GM13977 (cell line): ENCODE data around the gene PAOX.
"Not testable (repeated sequence)": the region's sequence is repeated elsewhere in the genome, so short reads cannot be mapped to it uniquely, and the experiment has no call there.

Source experiments
- DNase-seq: peaks from one replicate; pipeline ENCODE4 v3.0.0; 2012; ENCODE audit warnings: low spot score
- in situ Hi-C: fragments of 300-500 bp; cut with MboI; formaldehyde crosslinking; loops from one replicate; pipeline ENCODE4 v1.12.0; 2022; ENCODE audit warnings: low sequenced_read_pairs, low pct_unique_long_range_greater_than_20kb, mixed read lengths, inconsistent platforms; ENCODE audit not compliant: unreplicated experiment
- TF ChIP-seq, protein P1 (sequence below): IDR thresholded peaks from 2 replicates; pipeline ENCODE4 v1.5.1; 2012; ENCODE audit warnings: mild to moderate bottlenecking, control low read depth; ENCODE audit not compliant: insufficient read depth; ENCODE audit errors: extremely low read depth, missing control alignments

PAOX gene

DNA sequence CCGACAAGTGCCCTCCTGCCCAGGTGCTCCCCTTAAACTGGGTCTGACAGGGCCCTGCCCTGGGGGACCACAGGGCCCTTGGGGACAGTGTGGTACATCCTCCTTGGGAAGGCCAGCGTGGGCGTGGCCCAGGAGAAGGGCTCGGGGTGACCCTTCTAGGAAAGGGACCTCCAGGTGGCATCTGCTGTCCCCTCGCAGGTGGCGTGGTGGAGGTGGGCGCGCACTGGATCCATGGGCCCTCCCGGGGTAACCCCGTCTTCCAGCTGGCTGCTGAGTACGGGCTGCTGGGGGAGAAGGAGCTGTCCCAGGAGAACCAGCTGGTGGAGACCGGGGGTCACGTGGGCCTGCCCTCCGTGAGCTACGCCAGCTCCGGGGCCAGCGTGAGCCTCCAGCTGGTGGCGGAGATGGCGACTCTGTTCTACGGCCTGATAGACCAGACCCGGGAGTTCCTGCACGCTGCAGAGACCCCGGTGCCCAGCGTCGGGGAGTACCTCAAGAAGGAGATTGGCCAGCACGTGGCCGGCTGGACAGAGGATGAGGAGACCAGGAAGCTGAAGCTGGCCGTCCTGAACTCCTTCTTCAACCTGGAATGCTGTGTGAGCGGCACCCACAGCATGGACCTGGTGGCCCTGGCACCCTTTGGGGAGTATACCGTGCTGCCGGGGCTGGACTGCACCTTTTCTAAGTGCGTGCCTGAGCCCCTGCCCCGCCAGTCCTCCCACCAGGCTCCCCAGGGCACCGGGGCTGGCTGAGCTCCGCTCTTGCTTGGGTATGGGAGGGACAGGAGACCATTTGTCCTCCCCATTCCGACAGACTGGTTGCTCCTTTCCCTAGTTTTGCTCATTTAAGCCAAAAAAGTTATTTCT lies 972 bp downstream of the PAOX start:
- TF ChIP-seq, protein P1, sequence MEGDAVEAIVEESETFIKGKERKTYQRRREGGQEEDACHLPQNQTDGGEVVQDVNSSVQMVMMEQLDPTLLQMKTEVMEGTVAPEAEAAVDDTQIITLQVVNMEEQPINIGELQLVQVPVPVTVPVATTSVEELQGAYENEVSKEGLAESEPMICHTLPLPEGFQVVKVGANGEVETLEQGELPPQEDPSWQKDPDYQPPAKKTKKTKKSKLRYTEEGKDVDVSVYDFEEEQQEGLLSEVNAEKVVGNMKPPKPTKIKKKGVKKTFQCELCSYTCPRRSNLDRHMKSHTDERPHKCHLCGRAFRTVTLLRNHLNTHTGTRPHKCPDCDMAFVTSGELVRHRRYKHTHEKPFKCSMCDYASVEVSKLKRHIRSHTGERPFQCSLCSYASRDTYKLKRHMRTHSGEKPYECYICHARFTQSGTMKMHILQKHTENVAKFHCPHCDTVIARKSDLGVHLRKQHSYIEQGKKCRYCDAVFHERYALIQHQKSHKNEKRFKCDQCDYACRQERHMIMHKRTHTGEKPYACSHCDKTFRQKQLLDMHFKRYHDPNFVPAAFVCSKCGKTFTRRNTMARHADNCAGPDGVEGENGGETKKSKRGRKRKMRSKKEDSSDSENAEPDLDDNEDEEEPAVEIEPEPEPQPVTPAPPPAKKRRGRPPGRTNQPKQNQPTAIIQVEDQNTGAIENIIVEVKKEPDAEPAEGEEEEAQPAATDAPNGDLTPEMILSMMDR = no peak
- DNase-seq = no peak
- in situ Hi-C loops = no loop called here

DNA sequence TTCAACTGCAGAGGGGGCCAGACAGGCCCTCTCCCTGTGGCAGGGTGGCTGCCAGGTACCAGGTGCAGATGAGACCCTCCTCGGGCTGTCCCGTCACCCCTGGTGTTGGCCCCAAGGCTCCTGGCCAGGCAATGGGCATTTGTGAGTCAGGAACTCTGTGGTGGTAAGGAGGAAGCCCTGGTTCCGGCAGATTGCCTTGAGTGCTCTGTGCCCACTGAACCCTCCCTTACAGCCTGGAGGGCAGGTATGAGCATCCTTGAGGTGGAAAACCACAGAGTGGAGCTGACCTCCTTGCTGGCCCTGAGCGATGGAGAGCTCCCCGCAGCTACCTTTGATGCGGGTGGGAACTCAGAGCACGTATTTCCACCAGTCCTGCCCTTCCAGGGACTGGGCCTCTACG lies 2.0 kb downstream of the PAOX start:
- no peak for DNase-seq
- TF ChIP-seq, protein P1 = no peak
- in situ Hi-C loops = no loop called here

DNA sequence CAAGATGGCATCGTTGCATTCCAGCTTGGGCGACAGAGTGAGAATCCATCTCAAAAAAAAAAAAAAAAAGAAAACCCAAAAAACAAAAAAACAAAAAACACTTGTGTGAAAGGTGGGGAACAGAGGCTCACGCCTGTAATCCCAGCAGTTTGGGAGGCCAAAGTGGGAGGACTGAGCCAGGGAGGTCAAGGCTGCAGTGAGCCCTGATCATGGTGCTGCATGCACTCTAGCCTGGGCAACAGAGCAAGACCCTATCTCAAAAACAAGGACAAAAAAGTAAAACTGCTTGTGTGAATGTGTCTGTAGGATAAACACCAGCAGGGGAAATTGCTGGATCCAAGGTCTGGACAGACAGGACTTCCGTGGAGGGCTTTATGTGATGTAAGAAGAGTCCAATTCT lies 4.5 kb downstream of the PAOX start:
- in situ Hi-C loops = no loop called here
- no peak for DNase-seq
- TF ChIP-seq, protein P1 = no peak

DNA sequence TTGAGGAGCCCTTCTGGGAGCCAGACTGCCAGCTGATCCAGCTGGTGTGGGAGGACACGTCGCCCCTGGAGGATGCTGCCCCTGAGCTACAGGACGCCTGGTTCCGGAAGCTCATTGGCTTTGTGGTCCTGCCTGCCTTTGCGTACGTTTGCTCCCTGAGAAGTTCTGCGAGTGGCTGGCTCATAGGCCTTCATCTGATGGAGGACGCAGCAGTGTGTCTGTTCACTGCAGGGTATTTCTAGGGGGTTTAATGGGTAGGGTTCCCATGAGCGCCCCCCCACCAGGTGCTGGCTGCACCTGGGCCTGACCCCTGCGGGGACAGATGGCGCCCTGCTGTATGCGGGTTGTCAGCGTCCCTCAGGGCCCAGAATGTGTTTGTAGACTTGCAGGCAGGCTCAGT lies 5.0 kb downstream of the PAOX start:
- DNase-seq = no peak
- in situ Hi-C loops = no loop called here
- TF ChIP-seq, protein P1 = no peak

DNA sequence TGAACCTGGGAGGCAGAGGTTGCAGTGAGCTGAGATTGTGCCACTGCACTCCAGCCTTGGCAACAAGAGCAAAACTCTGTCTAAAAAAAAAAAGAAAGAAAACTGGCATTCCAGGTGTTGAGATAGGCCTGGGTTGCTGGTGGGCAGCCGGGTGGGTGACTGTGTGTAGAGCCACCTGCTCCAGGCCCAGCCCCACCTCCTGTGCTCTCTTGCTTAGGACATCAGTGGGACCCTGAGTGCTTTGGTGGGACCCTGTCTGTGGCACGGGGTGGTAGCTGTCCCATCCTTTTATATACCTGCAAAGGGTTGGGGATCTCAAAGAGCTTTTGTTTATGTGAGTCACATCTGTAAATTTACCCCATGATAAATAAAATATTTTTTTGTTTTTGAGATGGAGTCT lies 6.2 kb downstream of the PAOX start:
- DNase-seq = no peak
- TF ChIP-seq, protein P1 = no peak
- in situ Hi-C loops = no loop called here

DNA sequence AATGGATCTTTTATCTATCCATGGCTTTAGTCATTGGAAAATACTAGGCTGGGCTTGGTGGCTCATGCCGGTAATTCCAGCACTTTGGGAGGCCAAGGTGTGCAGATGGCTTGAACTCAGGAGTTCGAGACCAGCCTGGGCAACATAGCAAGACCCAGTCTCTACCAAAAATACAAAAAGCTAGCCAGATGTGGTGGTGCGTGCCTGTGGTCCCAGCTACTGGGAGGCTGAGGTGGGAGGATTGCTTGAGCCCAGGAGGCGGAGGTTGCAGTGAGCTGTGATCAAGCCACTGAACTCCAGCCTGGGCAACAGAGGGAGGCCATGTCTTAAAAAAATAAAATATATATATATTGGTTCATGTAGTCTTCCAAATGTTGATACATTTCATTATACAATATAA lies 7.9 kb downstream of the PAOX start:
- in situ Hi-C loops = not testable (repeated sequence)

DNA sequence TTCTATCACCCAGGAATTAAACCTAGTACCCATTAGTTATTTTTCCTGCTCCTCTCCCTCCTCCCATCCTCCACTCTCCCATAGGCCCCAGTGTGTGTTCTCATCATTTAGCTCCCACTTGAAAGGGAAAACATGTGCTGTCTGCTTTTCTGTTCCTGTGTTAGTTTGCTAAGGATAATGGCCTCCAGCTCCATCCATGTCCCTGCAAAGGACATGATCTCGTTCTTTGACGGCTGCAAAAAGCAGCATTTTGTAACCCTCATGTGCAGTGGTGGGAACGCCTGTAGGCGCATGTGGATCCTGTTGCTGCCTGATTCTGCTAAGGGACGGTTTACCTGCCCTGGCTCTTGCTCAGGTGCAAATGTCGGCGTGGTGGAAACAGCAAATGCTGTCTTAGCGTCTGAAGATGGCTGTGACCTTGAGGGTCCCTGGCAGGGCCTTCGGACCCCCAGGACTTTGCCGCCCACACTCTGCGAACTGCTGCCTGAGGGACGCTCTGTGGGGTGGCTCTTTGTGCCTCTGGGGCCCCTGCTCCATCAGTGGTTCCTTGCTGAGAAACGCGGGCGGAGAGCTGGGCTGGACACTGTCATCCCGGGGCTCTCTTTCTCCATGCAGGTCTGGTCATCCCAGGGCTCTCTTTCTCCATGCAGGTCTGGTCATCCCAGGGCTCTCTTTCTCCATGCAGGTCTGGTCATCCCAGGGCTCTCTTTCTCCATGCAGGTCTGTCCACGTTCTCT lies 9.3 kb downstream of the PAOX start:
- in situ Hi-C loops = no loop called here
- no peak for DNase-seq
- TF ChIP-seq, protein P1 = no peak

More for the DNA sequence above, 7.9 kb downstream of the PAOX start:
- DNase-seq = not testable (repeated sequence)
